Peyer's patch (tissue), 4 donors: ENCODE measurements around the gene SMARCB1. TPM values are rescaled to one million over a fixed set of nuclear protein-coding genes. Genes with fewer than 3 reads are reported as not detected.

ENCODE experiments used
- DNase-seq, 3 donors: peaks; one replicate each; pipeline ENCODE4 v3.0.0-alpha.2; 2017 to 2019
- H3K27ac ChIP-seq, 4 donors: fragments of 200-600 bp; sonication (generic); one replicate each; pipeline ENCODE4 v1.5.1; 2016 to 2019
- H3K27me3 ChIP-seq, 2 donors: fragments of 200-600 bp; sonication (generic); one replicate each; pipeline ENCODE4 v1.5.1; 2019
- H3K36me3 ChIP-seq, 3 donors: fragments of 200-600 bp; sonication (generic); one replicate each; pipeline ENCODE4 v1.5.1; 2016 to 2019
- H3K4me1 ChIP-seq, 4 donors: fragments of 200-600 bp; sonication (generic); one replicate each; pipeline ENCODE4 v1.5.1; 2016 to 2019
- H3K4me3 ChIP-seq, 4 donors: fragments of 200-600 bp; sonication (generic); 1 replicate in 3 of 4; 2 replicates in 1 of 4; pipeline ENCODE4 v1.5.1; 2016 to 2019; ENCODE audit warnings: mild to moderate bottlenecking in 1 of 4
- H3K9me3 ChIP-seq, 4 donors: fragments of 200-600 bp; sonication (generic); one replicate each; pipeline ENCODE4 v1.5.1; 2016 to 2019; ENCODE audit warnings: mild to moderate bottlenecking in 1 of 4
- CTCF ChIP-seq, 6 experiments: fragments of 450-650 bp in 4 of 6; fragments of 200-600 bp in 2 of 6; sonication (generic) in 1 of 6; IDR thresholded peaks; one replicate each; pipeline ENCODE4 v1.5.1; 2017 to 2019; ENCODE audit warnings: antibody characterized with exemption in 6 of 6, mild to moderate bottlenecking in 3 of 6, moderate library complexity in 1 of 6
- POLR2A ChIP-seq, 2 donors: fragments of 450-650 bp; IDR thresholded peaks; one replicate each; pipeline ENCODE4 v1.5.1; 2017; ENCODE audit warnings: antibody characterized with exemption in 2 of 2, mild to moderate bottlenecking in 2 of 2, moderate library complexity in 2 of 2
- small RNA-seq, 2 donors: library from RNA; depleted of rRNA; stranded (forward); fragments of <200 nt; gene quantifications; one replicate each; pipeline ENCODE3, GENCODE V24; 2016
- total RNA-seq, 4 donors: library from RNA; depleted of rRNA; stranded (reverse); fragments of >200 nt; gene quantifications; one replicate each; pipeline ENCODE4 v1.1.0, GENCODE V29; 2016

SMARCB1 gene
- total RNA-seq, 4 donors from 2014 or later, result 45.7 to 94.9 (median 77.0) TPM

GRCh38 chr22:23878219-23878618 is 91.5 kb downstream of the SMARCB1 start:
- DNase-seq, result no peak
- H3K9me3 ChIP-seq, result no peaks in the 10 kb centered on the region
- no peaks in the 10 kb centered on the region for H3K27me3 ChIP-seq
- H3K27ac ChIP-seq, result no peak overlapping the region
- no peak overlapping the region for H3K4me3 ChIP-seq
- TF ChIP-seq POLR2A (IDR thresholded peaks at IDR 0.05) (no peak), CTCF (IDR thresholded peaks at IDR 0.05) (no peak)
- H3K4me1 ChIP-seq, result no peaks in the 10 kb centered on the region
- H3K36me3 ChIP-seq, result no peaks in the 10 kb centered on the region

GRCh38 chr22:23882370-23882769 is 95.6 kb downstream of the SMARCB1 start:
- H3K27ac ChIP-seq, result no peak overlapping the region
- H3K27me3 ChIP-seq, result no peaks in the 10 kb centered on the region
- no peaks in the 10 kb centered on the region for H3K9me3 ChIP-seq
- H3K4me1 ChIP-seq, result no peaks in the 10 kb centered on the region
- H3K36me3 ChIP-seq, result no peaks in the 10 kb centered on the region
- TF ChIP-seq CTCF (IDR thresholded peaks at IDR 0.05) (no peak), POLR2A (IDR thresholded peaks at IDR 0.05) (no peak)
- no peak overlapping the region for H3K4me3 ChIP-seq
- no peak for DNase-seq

GRCh38 chr22:23883658-23884057 is 96.9 kb downstream of the SMARCB1 start:
- Histone ChIP-seq H3K36me3 (no peaks in the 10 kb centered on the region), H3K4me3 (no peak overlapping the region), H3K27ac (no peak overlapping the region), H3K4me1 (no peaks in the 10 kb centered on the region), H3K9me3 (no peaks in the 10 kb centered on the region), H3K27me3 (no peaks in the 10 kb centered on the region)
- TF ChIP-seq CTCF (IDR thresholded peaks at IDR 0.05), result no peak
- TF ChIP-seq POLR2A (IDR thresholded peaks at IDR 0.05), result no peak
- no peak for DNase-seq

- H3K27me3 ChIP-seq, result no peaks in the 10 kb centered on the region
- no peaks in the 10 kb centered on the region for H3K36me3 ChIP-seq
- TF ChIP-seq POLR2A (IDR thresholded peaks at IDR 0.05) (no peak), CTCF (IDR thresholded peaks at IDR 0.05) (no peak)
- DNase-seq, result no peak
- H3K9me3 ChIP-seq, result no peaks in the 10 kb centered on the region
- no peak overlapping the region for H3K4me3 ChIP-seq
- H3K4me1 ChIP-seq, result no peaks in the 10 kb centered on the region
- H3K27ac ChIP-seq, result no peak overlapping the region
These were observed 97.4 kb downstream of the SMARCB1 start for GRCh38 chr22:23884140-23884539.

Small RNA genes within 50 kb of the gene (small RNA-seq; reads per million reads assigned to genes)
- gene RN7SL268P, result 0 reads per million in 2 donors

Other genes starting within 250 kb of the SMARCB1 start
- not detected for gene IGLL1, start 206.7 kb upstream of the SMARCB1 start, total RNA-seq
- gene DRICH1, start 154.6 kb upstream of the SMARCB1 start, total RNA-seq, result 1 to 10 TPM in 1 of 4 donors, under 1 TPM in 1, not detected in 2; 0.67 to 1.1 TPM
- gene RGL4, start 96.0 kb upstream of the SMARCB1 start, total RNA-seq, result not detected
- 10 to 100 TPM in 1 of 4 donors, 1 to 10 TPM in 3; 2.5 to 25.6 (median 6.2) TPM for gene ZNF70, start 35.9 kb upstream of the SMARCB1 start, total RNA-seq
- gene VPREB3, start 32.5 kb upstream of the SMARCB1 start, total RNA-seq, result 10 to 100 TPM in 1 of 4 donors, not detected in 3; 29.7 TPM
- not detected for gene C22orf15, start 24.0 kb upstream of the SMARCB1 start, total RNA-seq
- gene CHCHD10, start 19.0 kb upstream of the SMARCB1 start, total RNA-seq, result 100 to 1,000 TPM; 112 to 219 (median 142) TPM
- gene MMP11, start 14.1 kb upstream of the SMARCB1 start, total RNA-seq, result 10 to 100 TPM in 3 of 4 donors, 1 to 10 TPM in 1; 2.9 to 19.5 (median 13.7) TPM
- gene DERL3, start 52.0 kb downstream of the SMARCB1 start, total RNA-seq, result 10 to 100 TPM in 1 of 4 donors, 1 to 10 TPM in 3; 1.1 to 17.3 (median 3.4) TPM
- 10 to 100 TPM in 3 of 4 donors, 1 to 10 TPM in 1; 8.3 to 16.0 (median 14.8) TPM for gene SLC2A11, start 70.9 kb downstream of the SMARCB1 start, total RNA-seq
- 100 to 1,000 TPM in 3 of 4 donors, 10 to 100 TPM in 1; 97.9 to 206 (median 151) TPM for gene MIF, start 107.4 kb downstream of the SMARCB1 start, total RNA-seq
- gene GSTT2B, start 174.2 kb downstream of the SMARCB1 start, total RNA-seq, result 1 to 10 TPM in 2 of 4 donors, not detected in 2; 1.2 to 3.3 TPM
- gene DDTL, start 179.9 kb downstream of the SMARCB1 start, total RNA-seq, result 1 to 10 TPM in 2 of 4 donors, under 1 TPM in 1, not detected in 1; 0.67 to 9.9 (median 6.3) TPM
- 100 to 1,000 TPM; 225 to 338 (median 285) TPM for gene DDT, start 187.5 kb downstream of the SMARCB1 start, total RNA-seq
- gene GSTT2, start 193.2 kb downstream of the SMARCB1 start, total RNA-seq, result not detected
- gene GSTT4, start 218.5 kb downstream of the SMARCB1 start, total RNA-seq, result not detected
- gene CABIN1, start 224.3 kb downstream of the SMARCB1 start, total RNA-seq, result 100 to 1,000 TPM in 1 of 4 donors, 10 to 100 TPM in 3; 69.4 to 166 (median 93.5) TPM